Hepatocyte (in vitro differentiated cells): Measurements from ENCODE around the gene ZMIZ1.

Experiments
- CTCF ChIP-seq: fragments of 200-600 bp; sonication (generic); IDR thresholded peaks from 2 replicates; pipeline ENCODE4 v1.5.1; 2016; ENCODE audit warnings: antibody characterized with exemption, mild to moderate bottlenecking; ENCODE audit not compliant: poor library complexity
- EZH2 ChIP-seq: fragments of 200-600 bp; sonication (generic); IDR thresholded peaks from 2 replicates; pipeline ENCODE4 v1.6.1; 2016; ENCODE audit warnings: antibody characterized with exemption, mild to moderate bottlenecking, borderline replicate concordance
- EZH2phosphoT487 ChIP-seq: fragments of 200-600 bp; sonication (generic); IDR thresholded peaks from one replicate; pipeline ENCODE4 v1.6.1; 2018; ENCODE audit warnings: antibody characterized with exemption, mild to moderate bottlenecking, low read depth, moderate library complexity; ENCODE audit not compliant: unreplicated experiment, severe bottlenecking

- TF ChIP-seq CTCF (no peak), EZH2 (no peak), EZH2phosphoT487 (no peak)
Measured at GRCh38 chr10:79319115-79319771, 250.5 kb downstream of the ZMIZ1 start.
